ENCODE measurements around the gene HDAC4.

HDAC4 gene

DNA sequence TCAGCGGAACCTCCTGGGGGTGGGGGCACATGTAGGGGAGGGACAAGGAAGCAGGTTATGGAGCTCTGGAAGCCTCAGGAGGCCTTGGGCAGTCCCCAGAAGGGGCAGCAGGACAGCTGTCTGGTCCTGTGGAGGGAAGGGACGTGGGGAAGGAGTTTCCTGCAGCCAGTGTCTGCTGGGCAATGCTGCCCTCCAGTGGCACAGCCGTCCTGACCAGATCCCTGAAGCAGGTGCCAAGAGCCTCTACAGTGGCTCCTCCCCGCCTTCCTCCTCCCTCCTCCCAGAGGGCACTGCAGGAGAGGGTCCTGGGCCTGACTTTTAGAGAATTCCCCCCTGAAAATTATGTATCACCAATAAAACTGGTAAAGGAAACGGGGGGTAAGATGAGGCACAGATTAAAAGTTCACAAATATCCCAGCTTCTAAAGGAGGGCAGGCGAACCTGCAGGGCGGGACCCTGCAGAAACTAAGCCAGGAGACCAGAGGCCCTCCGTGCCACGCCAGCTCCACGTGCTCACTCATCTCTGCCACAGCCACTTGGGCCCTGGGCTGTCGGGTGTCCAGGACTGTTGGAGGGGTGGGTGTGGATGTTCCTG is 294.4 kb downstream of the HDAC4 start:
- Mint-ChIP-seq H3K27me3 (no peaks in the 10 kb centered on the region), H3K27ac (peak overlapping the region in 1 of 2 donors; percentile 60), H3K36me3 (ENCODE audit: insufficient read depth) (peaks cover 50% of the 10 kb centered on the region), H3K4me3 (no peak overlapping the region), H3K4me1 (ENCODE audit: low read depth in 2 of 2) (peaks cover 0 to 2% of the 10 kb centered on the region in 2 donors), H3K9me3 (no peaks in the 10 kb centered on the region)
- no peak for DNase-seq
- no peak for ATAC-seq (replicated peaks)

DNA sequence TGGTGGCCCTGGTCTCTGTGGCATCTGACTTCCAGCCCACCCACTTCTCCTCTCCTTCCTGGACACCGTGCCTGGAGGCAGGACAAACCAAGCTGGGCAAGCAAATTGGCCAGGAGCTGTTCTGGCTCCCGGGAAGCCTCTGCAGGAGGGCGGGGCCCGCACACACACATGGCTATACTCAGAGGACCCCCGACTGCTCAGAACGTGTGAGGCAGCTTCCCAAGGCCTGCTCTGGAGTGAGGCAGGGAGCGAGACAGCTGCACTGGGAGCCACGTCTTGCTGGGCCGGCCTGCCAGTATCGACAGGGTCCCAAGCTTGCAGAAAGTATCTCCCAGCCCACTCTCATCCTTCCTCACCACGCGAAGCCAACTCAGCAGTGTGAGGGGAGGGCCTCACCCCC is 295.6 kb downstream of the HDAC4 start:
- Mint-ChIP-seq H3K27ac (peak overlapping the region in 1 of 2 donors; percentile 60), H3K27me3 (no peaks in the 10 kb centered on the region), H3K4me1 (ENCODE audit: low read depth in 2 of 2) (peaks cover 0 to 4% of the 10 kb centered on the region in 2 donors), H3K4me3 (no peak overlapping the region), H3K9me3 (no peaks in the 10 kb centered on the region), H3K36me3 (ENCODE audit: insufficient read depth) (peaks cover 48% of the 10 kb centered on the region)
- DNase-seq = no peak
- no peak for ATAC-seq (replicated peaks)

DNA sequence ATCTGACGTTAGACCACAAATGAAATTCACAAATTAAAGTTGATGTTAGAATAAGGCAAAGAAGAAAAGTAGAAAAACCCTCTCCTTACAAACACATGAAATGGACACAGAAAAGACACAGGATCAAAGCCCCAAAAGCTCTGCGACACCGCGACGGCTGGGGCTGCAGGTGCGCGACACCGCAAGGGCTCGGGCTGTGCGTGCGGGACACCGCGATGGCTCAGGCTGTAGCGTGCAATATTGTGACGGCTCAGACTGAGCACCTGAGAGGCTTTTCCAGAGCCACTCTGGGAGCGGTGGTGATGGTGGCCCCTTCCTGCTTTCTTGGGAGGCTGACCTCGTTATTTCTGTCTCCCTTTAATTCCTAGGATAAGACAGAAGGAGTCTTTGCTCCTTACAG is 296.0 kb downstream of the HDAC4 start:
- Mint-ChIP-seq H3K4me3 (no peak overlapping the region), H3K27ac (peak overlapping the region in 1 of 2 donors; percentile 44), H3K4me1 (ENCODE audit: low read depth in 2 of 2) (peaks cover 0 to 4% of the 10 kb centered on the region in 2 donors), H3K36me3 (ENCODE audit: insufficient read depth) (peaks cover 48% of the 10 kb centered on the region), H3K27me3 (no peaks in the 10 kb centered on the region), H3K9me3 (no peaks in the 10 kb centered on the region)
- no peak for ATAC-seq (replicated peaks)
- no peak for DNase-seq

DNA sequence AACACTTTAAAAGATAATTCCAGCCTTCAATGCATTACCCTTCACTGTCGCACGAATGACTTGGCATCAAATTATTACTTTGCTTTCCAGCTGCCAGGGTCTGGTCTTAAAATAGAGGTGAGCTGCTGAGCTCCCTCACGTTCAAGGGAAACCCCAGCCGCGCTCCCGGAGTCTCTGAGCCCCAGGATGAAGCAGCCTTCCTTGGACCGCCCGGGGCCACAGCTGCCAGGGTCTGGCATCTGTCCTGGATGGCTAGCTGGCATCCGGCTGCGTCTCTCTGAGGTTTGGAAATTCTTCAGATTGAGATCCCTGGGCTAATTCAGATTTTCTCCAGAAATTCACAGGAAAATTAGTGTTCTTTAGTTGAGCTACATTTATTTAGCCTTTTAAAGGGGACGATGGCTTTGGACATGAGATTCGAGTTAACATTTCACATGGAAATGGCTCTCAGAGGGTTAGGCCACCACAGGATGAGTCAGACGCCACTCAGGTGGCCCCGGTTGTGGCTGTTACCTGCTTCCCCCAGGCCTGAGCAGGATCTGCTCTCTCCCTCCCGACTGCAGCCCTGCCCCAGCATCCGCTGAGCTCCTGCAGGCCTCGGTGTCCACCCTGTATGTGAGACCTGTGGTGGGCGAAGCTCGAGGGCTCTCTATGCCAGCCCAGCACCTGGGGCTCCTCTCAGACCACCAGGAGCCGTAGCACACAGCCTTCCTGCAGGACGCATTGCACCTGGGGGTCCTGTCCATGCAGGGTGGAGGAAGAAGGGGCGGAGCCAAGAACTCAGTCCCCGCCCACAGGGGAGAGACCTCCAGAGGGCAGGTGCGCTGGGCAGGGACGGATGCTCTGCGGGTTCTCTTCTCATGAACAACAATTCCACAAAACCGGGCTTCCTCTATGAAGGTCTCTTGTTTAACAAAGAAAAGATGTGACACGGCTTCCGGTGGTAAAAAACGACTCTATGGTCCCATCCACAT is 297.4 kb downstream of the HDAC4 start:
- no peak for ATAC-seq (replicated peaks)
- Mint-ChIP-seq H3K4me1 (ENCODE audit: low read depth in 2 of 2) (peaks cover 0 to 5% of the 10 kb centered on the region in 2 donors), H3K27me3 (no peaks in the 10 kb centered on the region), H3K27ac (peak overlapping the region in 1 of 2 donors; percentile 23), H3K36me3 (ENCODE audit: insufficient read depth) (peaks cover 50% of the 10 kb centered on the region), H3K9me3 (no peaks in the 10 kb centered on the region), H3K4me3 (no peak overlapping the region)
- no peak for DNase-seq

DNA sequence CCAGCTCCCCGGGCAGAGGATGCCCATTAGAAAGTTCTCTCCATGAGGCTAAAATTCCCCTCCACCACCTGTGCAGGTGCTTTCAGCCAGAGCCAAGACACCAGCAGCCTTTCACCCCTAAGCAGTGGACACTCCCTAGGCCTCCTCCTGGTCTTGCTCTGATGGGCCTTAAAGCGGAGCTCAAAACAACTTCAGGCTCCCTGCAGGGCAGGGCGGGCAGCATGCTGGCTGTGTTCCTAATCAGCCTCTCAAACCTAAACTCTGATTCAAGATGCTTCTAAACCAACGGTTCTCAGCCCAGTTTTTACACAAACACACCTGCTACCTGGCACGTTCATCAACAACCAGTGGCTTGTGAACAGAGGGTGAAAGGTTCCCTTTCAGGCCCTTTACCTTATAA is 298.6 kb downstream of the HDAC4 start:
- H3K27me3 Mint-ChIP-seq = no peaks in the 10 kb centered on the region
- DNase-seq (no peak), ATAC-seq (replicated peaks) (no peak)
- H3K9me3 Mint-ChIP-seq = no peaks in the 10 kb centered on the region
- no peak overlapping the region for H3K4me3 Mint-ChIP-seq
- H3K27ac Mint-ChIP-seq = no peak overlapping the region
- H3K4me1 Mint-ChIP-seq (ENCODE audit: low read depth in 2 of 2) = peaks cover 0 to 9% of the 10 kb centered on the region in 2 donors
- H3K36me3 Mint-ChIP-seq (ENCODE audit: insufficient read depth) = peaks cover 55% of the 10 kb centered on the region

DNA sequence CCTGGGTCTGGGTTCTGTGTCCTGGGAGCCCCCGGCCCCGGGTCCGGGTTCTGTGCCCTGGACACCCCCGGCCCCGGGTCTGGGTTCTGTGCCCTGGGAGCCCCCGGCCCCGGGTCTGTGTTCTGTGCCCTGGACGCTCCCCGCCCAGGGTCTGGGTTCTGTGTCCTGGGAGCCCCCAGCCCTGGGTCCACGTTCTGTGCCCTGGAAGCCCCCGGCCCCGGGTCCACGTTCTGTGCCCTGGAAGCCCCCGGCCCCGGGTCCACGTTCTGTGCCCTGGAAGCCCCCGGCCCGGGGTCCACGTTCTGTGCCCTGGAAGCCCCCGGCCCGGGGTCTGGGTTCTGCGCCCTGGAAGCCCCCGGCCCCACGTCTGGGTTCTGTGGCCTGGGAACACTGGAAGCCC is 299.0 kb downstream of the HDAC4 start:
- H3K4me3 Mint-ChIP-seq = no peak overlapping the region
- peaks cover 0 to 9% of the 10 kb centered on the region in 2 donors for H3K4me1 Mint-ChIP-seq (ENCODE audit: low read depth in 2 of 2)

DNA sequence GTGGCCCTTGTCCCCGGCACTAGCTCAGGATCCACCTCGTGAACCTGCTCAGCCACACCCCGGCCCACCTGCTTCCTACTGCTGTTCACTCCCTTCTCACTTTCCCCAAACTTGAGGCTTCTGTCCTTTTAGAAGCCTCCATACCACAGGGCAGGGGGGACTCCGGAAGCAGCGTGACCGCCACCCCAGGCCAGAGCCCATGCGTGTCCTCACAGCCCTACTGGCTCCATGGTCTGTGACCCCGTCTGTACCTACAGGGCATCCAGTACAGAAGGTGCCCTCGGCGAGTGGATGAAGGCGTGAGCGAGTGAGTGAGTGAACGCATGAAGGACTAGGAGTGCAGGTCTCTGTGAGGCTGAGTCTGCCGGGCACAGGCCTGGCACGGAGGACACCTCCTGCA is 299.7 kb downstream of the HDAC4 start:
- H3K27ac Mint-ChIP-seq = peak overlapping the region in 1 of 2 donors; percentile 73
- no peaks in the 10 kb centered on the region for H3K27me3 Mint-ChIP-seq
- peaks cover 0 to 9% of the 10 kb centered on the region in 2 donors for H3K4me1 Mint-ChIP-seq (ENCODE audit: low read depth in 2 of 2)
- H3K4me3 Mint-ChIP-seq = no peak overlapping the region
- H3K36me3 Mint-ChIP-seq (ENCODE audit: insufficient read depth) = peaks cover 49% of the 10 kb centered on the region
- no peaks in the 10 kb centered on the region for H3K9me3 Mint-ChIP-seq
- ATAC-seq (replicated peaks) (no peak), DNase-seq (no peak)

More for the DNA sequence above, 299.0 kb downstream of the HDAC4 start:
- no peaks in the 10 kb centered on the region for H3K27me3 Mint-ChIP-seq
- H3K36me3 Mint-ChIP-seq (ENCODE audit: insufficient read depth) = peaks cover 52% of the 10 kb centered on the region
- DNase-seq (no peak), ATAC-seq (replicated peaks) (no peak)
- H3K27ac Mint-ChIP-seq = no peak overlapping the region
- no peaks in the 10 kb centered on the region for H3K9me3 Mint-ChIP-seq

DNA sequence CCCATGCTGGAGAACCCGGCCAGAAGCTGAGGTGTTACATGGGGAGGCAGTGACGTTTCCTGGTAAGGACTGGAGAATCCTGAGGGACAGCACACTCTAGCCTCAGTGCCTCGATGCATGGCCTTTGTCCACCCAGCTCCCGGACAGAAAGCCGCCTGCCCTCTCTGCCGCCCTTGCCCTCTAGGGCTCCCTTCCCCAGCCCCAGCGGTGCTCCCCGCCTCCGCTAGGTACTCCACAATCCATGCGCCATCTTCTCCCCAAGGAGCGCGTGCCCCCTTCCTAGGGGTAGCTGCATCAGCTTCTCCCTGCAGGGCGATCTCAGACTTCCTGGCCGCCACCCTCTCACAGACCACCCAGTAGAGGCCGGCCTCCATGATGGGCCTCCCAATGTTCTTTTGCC is 301.3 kb downstream of the HDAC4 start:
- Mint-ChIP-seq H3K4me1 (ENCODE audit: low read depth in 2 of 2) (peaks cover 0 to 9% of the 10 kb centered on the region in 2 donors), H3K27me3 (no peaks in the 10 kb centered on the region), H3K4me3 (peak overlapping the region in 1 of 2 donors; percentile 23), H3K36me3 (ENCODE audit: insufficient read depth) (peaks cover 37% of the 10 kb centered on the region), H3K27ac (no peak overlapping the region), H3K9me3 (no peaks in the 10 kb centered on the region)
- no peak for ATAC-seq (replicated peaks)
- no peak for DNase-seq

DNA sequence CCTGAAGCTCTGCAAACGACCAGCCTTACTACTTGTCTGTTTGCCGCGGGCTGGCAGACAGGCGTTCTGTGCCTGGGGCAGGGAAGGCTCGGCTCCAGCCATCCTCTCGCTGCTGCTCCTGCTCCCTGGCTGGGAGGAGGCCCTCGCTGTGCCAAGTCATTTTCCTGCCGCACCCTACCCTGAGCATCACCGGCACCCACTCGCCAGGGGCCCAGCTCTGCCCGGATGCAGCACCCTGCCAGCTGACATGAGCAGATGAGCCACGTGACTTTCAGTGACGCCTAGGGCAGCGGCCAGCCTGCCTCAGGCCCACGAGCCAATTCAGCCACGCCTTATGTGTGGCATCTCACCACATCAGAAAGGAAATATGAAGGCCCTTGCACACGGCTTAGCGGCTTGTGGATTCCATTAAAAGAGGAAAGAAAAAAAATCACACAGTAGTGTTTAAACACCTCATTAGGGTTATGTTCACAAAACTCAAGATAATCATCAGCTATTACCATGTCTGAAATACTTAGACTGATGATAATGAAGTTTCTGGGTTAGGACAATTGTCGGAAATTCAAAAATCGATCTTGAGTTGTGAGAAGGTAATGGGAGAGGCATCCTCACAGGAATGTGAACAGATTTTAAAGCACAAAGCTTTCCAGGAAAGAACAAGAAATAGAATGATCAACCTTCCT is 302.4 kb downstream of the HDAC4 start:
- H3K9me3 Mint-ChIP-seq = no peaks in the 10 kb centered on the region
- H3K4me1 Mint-ChIP-seq (ENCODE audit: low read depth in 2 of 2) = peaks cover 0 to 9% of the 10 kb centered on the region in 2 donors
- peaks cover 33% of the 10 kb centered on the region for H3K36me3 Mint-ChIP-seq (ENCODE audit: insufficient read depth)
- no peaks in the 10 kb centered on the region for H3K27me3 Mint-ChIP-seq
- DNase-seq = peak in 2 of 3 experiments; percentile 13 to 18
- H3K4me3 Mint-ChIP-seq = no peak overlapping the region
- peak; percentile 88 for ATAC-seq (replicated peaks)
- peak overlapping the region; percentile 24 to 73 for H3K27ac Mint-ChIP-seq

DNA sequence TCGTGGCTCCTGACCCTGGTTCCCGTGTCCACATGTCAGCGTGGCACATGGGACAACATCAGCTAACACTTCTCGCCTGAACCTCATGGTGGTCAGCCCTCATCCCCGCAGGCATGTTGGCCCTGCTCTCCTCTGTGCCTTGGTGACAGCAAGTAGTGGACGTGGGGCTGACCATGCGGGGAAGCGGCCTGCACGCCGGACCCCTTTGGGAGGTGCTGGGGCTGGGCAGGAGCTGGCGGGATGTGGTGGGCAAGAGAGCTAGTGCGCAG is 303.5 kb downstream of the HDAC4 start:
- Mint-ChIP-seq H3K4me3 (no peak overlapping the region), H3K27ac (peak overlapping the region in 1 of 2 donors; percentile 64), H3K9me3 (no peaks in the 10 kb centered on the region), H3K4me1 (ENCODE audit: low read depth in 2 of 2) (peaks cover 0 to 9% of the 10 kb centered on the region in 2 donors), H3K27me3 (no peaks in the 10 kb centered on the region), H3K36me3 (ENCODE audit: insufficient read depth) (peaks cover 29% of the 10 kb centered on the region)
- ATAC-seq (replicated peaks) (no peak), DNase-seq (no peak)

DNA sequence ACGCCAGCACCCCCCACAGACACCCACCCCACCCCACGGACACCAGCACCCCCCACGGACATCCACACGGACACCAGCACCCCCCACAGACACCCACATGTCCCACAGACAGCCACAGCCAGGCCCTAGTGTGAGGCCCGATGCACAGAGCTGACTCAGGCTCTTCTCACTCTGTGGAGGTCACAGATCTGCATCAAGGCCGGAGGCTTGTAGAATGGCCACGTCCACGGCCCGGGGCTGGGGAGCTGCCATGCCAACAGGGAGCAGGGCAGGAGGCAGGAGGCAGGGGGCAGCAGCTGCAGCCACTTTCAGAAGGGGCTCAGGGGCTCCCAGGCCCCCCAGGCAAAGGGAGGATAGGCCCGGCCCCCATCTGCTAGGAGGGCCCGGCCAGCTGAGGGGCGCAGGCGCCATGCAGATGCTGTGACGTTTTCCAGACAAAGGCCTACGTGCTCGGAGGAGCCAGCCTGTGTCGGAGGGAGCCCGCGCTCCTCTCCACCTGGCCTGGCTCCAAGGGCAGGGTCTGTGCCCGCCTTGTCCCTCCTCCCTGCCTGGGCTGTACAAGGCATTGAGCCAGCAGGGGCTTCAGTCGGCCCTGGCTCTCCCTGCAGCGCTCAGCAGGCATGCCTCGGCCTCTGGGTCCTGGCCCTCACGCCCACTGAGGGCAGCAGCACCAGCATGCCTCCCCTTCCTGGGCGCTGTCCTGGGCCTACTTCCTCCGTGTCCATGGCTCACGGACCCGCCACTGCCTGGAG is 304.0 kb downstream of the HDAC4 start:
- DNase-seq (no peak), ATAC-seq (replicated peaks) (no peak)
- Mint-ChIP-seq H3K4me3 (no peak overlapping the region), H3K36me3 (ENCODE audit: insufficient read depth) (peaks cover 29% of the 10 kb centered on the region), H3K27ac (peak overlapping the region in 1 of 2 donors; percentile 64), H3K27me3 (no peaks in the 10 kb centered on the region), H3K4me1 (ENCODE audit: low read depth in 2 of 2) (peaks cover 0 to 9% of the 10 kb centered on the region in 2 donors), H3K9me3 (no peaks in the 10 kb centered on the region)

DNA sequence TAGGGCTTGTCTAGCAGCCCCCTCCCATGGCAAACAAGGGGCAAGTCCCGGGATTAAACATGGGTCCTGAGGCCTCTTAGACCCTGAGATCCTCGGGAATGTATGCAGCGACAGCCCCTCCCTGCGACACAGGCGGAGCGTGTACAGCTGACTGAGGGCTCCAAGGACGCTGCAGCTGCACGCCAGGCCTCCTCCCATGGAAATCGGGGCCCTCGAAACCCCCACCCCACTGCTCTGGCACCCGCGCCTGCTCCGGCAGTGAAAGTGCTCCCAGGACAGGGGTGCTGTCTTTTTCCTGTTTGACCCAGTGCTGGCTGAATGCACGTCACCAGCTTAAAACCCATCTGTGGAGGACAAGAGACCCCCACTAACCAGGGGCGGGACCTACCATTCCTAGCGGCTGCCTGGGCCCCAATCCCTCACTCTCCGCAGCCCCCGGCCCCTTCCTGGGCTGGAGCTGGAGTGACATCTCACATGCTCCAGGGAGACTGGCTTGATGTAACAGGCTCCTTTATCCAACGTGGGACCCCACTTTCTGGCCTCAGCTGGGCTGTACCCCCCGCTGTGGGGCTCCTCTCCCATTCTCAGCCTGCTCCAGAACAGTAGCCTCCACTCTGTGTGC is 305.2 kb downstream of the HDAC4 start:
- H3K4me1 Mint-ChIP-seq (ENCODE audit: low read depth in 2 of 2) = peaks cover 0 to 7% of the 10 kb centered on the region in 2 donors
- no peak overlapping the region for H3K27ac Mint-ChIP-seq
- no peaks in the 10 kb centered on the region for H3K27me3 Mint-ChIP-seq
- H3K9me3 Mint-ChIP-seq = no peaks in the 10 kb centered on the region
- no peak overlapping the region for H3K4me3 Mint-ChIP-seq
- peaks cover 29% of the 10 kb centered on the region for H3K36me3 Mint-ChIP-seq (ENCODE audit: insufficient read depth)
- DNase-seq (no peak), ATAC-seq (replicated peaks) (no peak)

DNA sequence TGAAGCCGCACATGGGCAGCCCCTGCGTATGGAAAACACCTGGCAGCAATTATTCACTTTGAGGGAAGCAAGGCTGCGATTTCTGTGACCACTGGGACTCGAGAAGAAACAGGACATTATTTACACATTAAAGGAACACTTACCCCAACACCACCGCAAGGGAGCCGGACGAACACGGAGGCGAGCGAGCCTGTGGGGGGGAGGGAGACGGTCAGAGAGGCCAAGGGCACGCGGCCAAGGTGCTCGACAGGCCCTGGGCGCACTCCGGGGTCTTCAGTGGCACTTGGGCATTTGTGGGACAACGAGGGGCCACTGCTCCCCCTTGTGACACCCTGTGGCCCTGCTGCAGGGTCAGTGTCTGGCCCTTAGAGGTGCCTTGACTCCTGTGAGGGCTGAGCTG is 306.0 kb downstream of the HDAC4 start:
- H3K27ac Mint-ChIP-seq = no peak overlapping the region
- no peak for ATAC-seq (replicated peaks)

More for the DNA sequence above, 306.0 kb downstream of the HDAC4 start:
- Mint-ChIP-seq H3K4me3 (no peak overlapping the region), H3K4me1 (ENCODE audit: low read depth in 2 of 2) (peaks cover 0 to 7% of the 10 kb centered on the region in 2 donors), H3K9me3 (no peaks in the 10 kb centered on the region), H3K27me3 (no peaks in the 10 kb centered on the region), H3K36me3 (ENCODE audit: insufficient read depth) (peaks cover 35% of the 10 kb centered on the region)
- DNase-seq = no peak
